GM10248 (cell line): ENCODE results near the gene TIMP1.

Source experiments
- CTCF ChIA-PET: fragments of 300-600 bp; sonication (Branson Sonifier 250); formaldehyde crosslinking; extraction: SDS; loops from one replicate; lab custom pipeline; 2021; ENCODE audit warnings: antibody characterized with exemption; lab: Yijun Ruan, JAX
- POLR2A ChIA-PET: fragments of 350-650 bp; sonication (Branson Sonifier 250); formaldehyde crosslinking; extraction: SDS; loops from one replicate; lab custom pipeline; 2020; ENCODE audit warnings: antibody characterized with exemption; lab: Yijun Ruan, JAX
- DNase-seq: peaks from one replicate; pipeline ENCODE4 v3.0.0; 2012; ENCODE audit errors: extremely low spot score
- CTCF ChIP-seq: IDR thresholded peaks from 2 replicates; pipeline ENCODE4 v1.5.1; 2012; ENCODE audit warnings: mild to moderate bottlenecking, low read depth; ENCODE audit errors: extremely low read depth, missing control alignments, control extremely low read depth

The TIMP1 gene

GRCh38 chrX:47619486-47620302 lies 37.5 kb downstream of the TIMP1 start, which contains the start of gene SYN1:
SYN1 (minus strand) TSS chrX:47619857; CDS start chrX:47619728, 129 bp downstream.
- ChIA-PET CTCF (interaction anchor here (1.4 kb wide), 1 partner anchor 29 kb away, joined by 3 read pairs; no protein-coding TSS in a partner anchor), POLR2A (no interaction called here)
- peak; percentile 90 for DNase-seq
- TF ChIP-seq CTCF, result peak; percentile 32

GRCh38 chrX:47620303-47620685 lies 38.1 kb downstream of the TIMP1 start:
- POLR2A ChIA-PET, result no interaction called here
- no peak for TF ChIP-seq CTCF
- no peak for DNase-seq
- CTCF ChIA-PET, result no interaction called here

- no peak for TF ChIP-seq CTCF
- CTCF ChIA-PET, result no interaction called here
- DNase-seq, result no peak
- POLR2A ChIA-PET, result no interaction called here
Measured at GRCh38 chrX:47621851-47622250, 39.6 kb downstream of the TIMP1 start.

- CTCF ChIA-PET, result interaction anchor here (0.9 to 1.4 kb wide), 2 partner anchors 10 to 21 kb away, joined by 3 to 6 read pairs; no protein-coding TSS in a partner anchor
- DNase-seq, result no peak
- POLR2A ChIA-PET, result no interaction called here
- no peak for TF ChIP-seq CTCF
Measured at GRCh38 chrX:47623540-47624027, 41.3 kb downstream of the TIMP1 start.

GRCh38 chrX:47625365-47625764 lies 43.1 kb downstream of the TIMP1 start:
- CTCF ChIA-PET, result interaction anchor here (0.8 to 1.8 kb wide), 2 partner anchors 18 to 102 kb away, joined by 3 to 10 read pairs; no protein-coding TSS in a partner anchor
- POLR2A ChIA-PET, result no interaction called here
- no peak for DNase-seq
- no peak for TF ChIP-seq CTCF

- peak; percentile 36 for TF ChIP-seq CTCF
- ChIA-PET CTCF (interaction anchor here (0.9 to 1.5 kb wide), 5 partner anchors 8 to 88 kb away, joined by 3 to 5 read pairs (median 4); no protein-coding TSS in a partner anchor), POLR2A (interaction anchor here (1.2 kb wide), 1 partner anchor 21 kb away, joined by 6 read pairs; the partner anchor contains the start of gene ELK1)
- DNase-seq, result no peak
Measured at GRCh38 chrX:47628982-47629381, 46.7 kb downstream of the TIMP1 start.
